Retinal pigment epithelial cell (primary cell): ENCODE measurements around the gene SLC22A1.
A peak's percentile ranks its signal among the peaks of the same experiment; 100 is the strongest.

Experiments used
- DNase-seq: peaks from one replicate; pipeline ENCODE4 v3.0.0-alpha.2; 2010; ENCODE audit warnings: low read depth
- H3K4me3 ChIP-seq: 2 replicates; pipeline ENCODE4 v1.5.1; 2011; ENCODE audit warnings: mild to moderate bottlenecking, low read length, control low read depth, moderate library complexity
- TF ChIP-seq, protein P1 (sequence below): conservative IDR thresholded peaks from 2 replicates; pipeline ENCODE4 v1.5.1; 2011; ENCODE audit warnings: low read depth, low read length, control low read depth, inconsistent platforms

The SLC22A1 gene

DNA sequence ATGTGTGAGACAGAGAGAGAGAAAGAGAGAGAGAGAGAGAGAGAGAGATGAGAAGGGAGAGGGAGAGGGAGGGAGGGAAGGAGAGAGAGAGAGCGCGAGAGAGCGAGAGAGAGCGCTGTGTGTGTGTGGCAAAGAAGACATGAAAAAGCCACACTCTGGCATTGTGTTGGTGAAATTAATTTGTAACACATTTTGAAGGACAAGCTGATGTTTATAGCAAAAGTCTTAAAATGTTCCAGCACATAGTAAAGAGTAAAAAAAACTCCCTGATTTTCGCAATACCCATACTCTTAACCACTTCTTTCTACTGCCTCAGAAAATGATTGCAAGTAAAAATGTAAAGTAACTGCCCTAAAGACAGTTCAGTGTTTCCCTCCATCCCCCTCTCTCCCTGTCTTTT is 56.7 kb downstream of the SLC22A1 start:
- TF ChIP-seq, protein P1, sequence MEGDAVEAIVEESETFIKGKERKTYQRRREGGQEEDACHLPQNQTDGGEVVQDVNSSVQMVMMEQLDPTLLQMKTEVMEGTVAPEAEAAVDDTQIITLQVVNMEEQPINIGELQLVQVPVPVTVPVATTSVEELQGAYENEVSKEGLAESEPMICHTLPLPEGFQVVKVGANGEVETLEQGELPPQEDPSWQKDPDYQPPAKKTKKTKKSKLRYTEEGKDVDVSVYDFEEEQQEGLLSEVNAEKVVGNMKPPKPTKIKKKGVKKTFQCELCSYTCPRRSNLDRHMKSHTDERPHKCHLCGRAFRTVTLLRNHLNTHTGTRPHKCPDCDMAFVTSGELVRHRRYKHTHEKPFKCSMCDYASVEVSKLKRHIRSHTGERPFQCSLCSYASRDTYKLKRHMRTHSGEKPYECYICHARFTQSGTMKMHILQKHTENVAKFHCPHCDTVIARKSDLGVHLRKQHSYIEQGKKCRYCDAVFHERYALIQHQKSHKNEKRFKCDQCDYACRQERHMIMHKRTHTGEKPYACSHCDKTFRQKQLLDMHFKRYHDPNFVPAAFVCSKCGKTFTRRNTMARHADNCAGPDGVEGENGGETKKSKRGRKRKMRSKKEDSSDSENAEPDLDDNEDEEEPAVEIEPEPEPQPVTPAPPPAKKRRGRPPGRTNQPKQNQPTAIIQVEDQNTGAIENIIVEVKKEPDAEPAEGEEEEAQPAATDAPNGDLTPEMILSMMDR = no peak
- H3K4me3 ChIP-seq = no peak overlapping the region
- no peak for DNase-seq

GRCh38 chr6:160180706-160181105 is 59.1 kb downstream of the SLC22A1 start:
- H3K4me3 ChIP-seq = no peak overlapping the region
- no peak for DNase-seq
- TF ChIP-seq, protein P1 = no peak

DNA sequence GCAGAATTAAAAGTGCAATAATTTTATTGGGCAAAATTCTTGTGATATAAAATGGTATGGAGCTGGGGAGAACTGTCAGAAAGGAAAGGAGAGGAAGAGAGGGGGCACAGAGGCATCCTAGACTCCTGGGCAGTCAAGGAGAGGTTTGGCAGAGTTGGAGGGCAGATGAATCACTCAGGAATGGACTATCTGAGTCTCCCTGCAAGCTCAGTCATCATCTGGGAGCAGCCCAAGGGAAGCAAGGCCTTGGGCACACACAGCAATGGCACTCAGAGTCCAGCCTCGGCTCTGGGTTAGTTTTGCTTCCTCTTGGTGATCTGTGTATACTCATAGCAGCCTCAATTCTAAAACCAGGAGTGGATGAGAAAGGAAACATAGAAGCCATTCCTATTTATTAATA is 67.2 kb downstream of the SLC22A1 start:
- DNase-seq = no peak
- H3K4me3 ChIP-seq = no peak overlapping the region
- TF ChIP-seq, protein P1 = no peak

- DNase-seq = no peak
- TF ChIP-seq, protein P1 = no peak
- H3K4me3 ChIP-seq = no peak overlapping the region
Observed at GRCh38 chr6:160190081-160190480, 68.5 kb downstream of the SLC22A1 start.

DNA sequence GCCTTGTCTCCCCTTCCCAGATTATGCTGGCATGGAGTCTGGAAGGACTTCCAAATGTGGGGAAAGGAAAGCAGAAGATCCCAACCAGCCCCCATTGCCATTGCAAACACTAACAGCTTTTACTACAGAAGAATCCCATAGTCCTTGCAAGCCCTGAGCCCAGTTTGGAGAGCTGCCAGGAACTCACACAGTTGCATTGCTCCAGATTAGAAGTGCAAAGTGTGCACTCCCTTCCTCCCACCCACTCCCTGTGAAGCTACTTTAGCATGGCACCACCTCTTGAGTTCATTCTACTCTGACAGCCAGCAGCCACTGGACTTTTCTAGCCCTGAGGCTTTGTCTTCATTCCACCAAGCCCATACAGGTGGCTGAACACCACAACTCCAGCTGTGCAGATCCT is 69.4 kb downstream of the SLC22A1 start:
- no peak overlapping the region for H3K4me3 ChIP-seq
- peak; percentile 6 for DNase-seq
- TF ChIP-seq, protein P1 = no peak

GRCh38 chr6:160192840-160193239 is 71.2 kb downstream of the SLC22A1 start:
- TF ChIP-seq, protein P1 = no peak
- DNase-seq = no peak
- no peak overlapping the region for H3K4me3 ChIP-seq

DNA sequence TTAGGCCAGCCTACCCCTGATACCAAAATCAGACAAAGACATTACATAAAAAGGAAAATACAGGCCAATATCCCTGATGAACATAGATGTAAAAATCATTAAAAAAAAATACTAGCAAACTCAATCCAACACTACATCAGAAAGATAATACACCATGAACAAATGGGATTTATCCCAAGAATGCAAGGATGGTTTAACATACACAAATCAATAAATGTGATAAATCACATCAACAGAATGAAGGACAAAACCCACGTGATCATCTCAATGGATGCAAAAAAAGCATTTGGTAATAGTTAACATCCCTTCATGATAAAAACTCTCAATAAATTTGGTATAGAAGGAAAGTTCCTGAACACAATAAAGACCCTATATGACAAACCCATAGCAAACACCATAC is 73.2 kb downstream of the SLC22A1 start:
- no peak for DNase-seq
- TF ChIP-seq, protein P1 = no peak
- no peak overlapping the region for H3K4me3 ChIP-seq
